H1 (cell line): Measurements from ENCODE around the gene LCNL1. TPM values are rescaled to one million over a fixed set of nuclear protein-coding genes. Genes with fewer than 3 reads are reported as not detected.

ENCODE experiments used
- CTCF ChIA-PET: fragments of 300-600 bp; sonication (Branson Sonifier 250); formaldehyde crosslinking; loops from one replicate; lab custom pipeline; 2021; ENCODE audit not compliant: partially characterized antibody; lab: Charles Lee
- POLR2A ChIA-PET: fragments of 300-600 bp; sonication (Branson Sonifier 250); formaldehyde crosslinking; loops from one replicate; lab custom pipeline; 2021; ENCODE audit warnings: inconsistent platforms; ENCODE audit not compliant: partially characterized antibody; lab: Charles Lee
- DNase-seq, 2 experiments: peaks; one replicate each; pipeline versions ENCODE4 v3.0.0 to v3.0.0-alpha.2; 2010 to 2022; ENCODE audit warnings: low spot score in 2 of 2, low read depth in 1 of 2, mixed read lengths in 1 of 2
- FAIRE-seq: peaks from 2 replicates; lab custom pipeline; 2011; peaks lifted over from hg19 to GRCh38; lab: Jason Lieb, UNC
- H2AFZ ChIP-seq: 2 replicates; pipeline ENCODE4 v1.8.1; 2012; ENCODE audit warnings: low read length, inconsistent platforms
- H2AK5ac ChIP-seq: 2 replicates; pipeline ENCODE4 v1.6.1; 2013; ENCODE audit warnings: low read depth, low read length
- H2BK120ac ChIP-seq: replicated peaks from 2 replicates; pipeline ENCODE3; 2013; ENCODE audit warnings: low read depth, low read length, inconsistent platforms
- H2BK12ac ChIP-seq: 2 replicates; pipeline ENCODE4 v1.6.1; 2013; ENCODE audit warnings: low read depth, low read length
- H2BK15ac ChIP-seq: 2 replicates; pipeline ENCODE4 v1.6.1; 2013; ENCODE audit warnings: low read length
- H2BK20ac ChIP-seq: 2 replicates; pipeline ENCODE4 v1.6.1; 2013; ENCODE audit warnings: low read length
- H2BK5ac ChIP-seq: 2 replicates; pipeline ENCODE4 v1.6.1; 2013; ENCODE audit warnings: low read depth, low read length
- H3K14ac ChIP-seq: 2 replicates; pipeline ENCODE4 v1.6.1; 2013; ENCODE audit warnings: inconsistent platforms; ENCODE audit not compliant: insufficient read length
- H3K18ac ChIP-seq: 2 replicates; pipeline ENCODE4 v1.6.1; 2013; ENCODE audit warnings: low read length; ENCODE audit errors: extremely low read depth
- H3K23ac ChIP-seq: 2 replicates; pipeline ENCODE4 v1.6.1; 2013; ENCODE audit warnings: inconsistent platforms; ENCODE audit not compliant: insufficient read length
- H3K23me2 ChIP-seq: 2 replicates; pipeline ENCODE4 v1.6.1; 2013; ENCODE audit warnings: low read depth, low read length
- H3K27ac ChIP-seq: 2 replicates; pipeline ENCODE4 v1.6.1; 2011; ENCODE audit warnings: low read depth, low read length, inconsistent platforms
- H3K27me3 ChIP-seq, 4 experiments: replicated peaks in 1 of 4; 1 replicate in 1 of 4; 2 replicates in 3 of 4; pipeline versions ENCODE4 v1.6.1 to v1.8.1; 2011 to 2013; ENCODE audit warnings: low read length in 3 of 4, mild to moderate bottlenecking in 3 of 4, inconsistent platforms in 2 of 4, mixed read lengths in 2 of 4, moderate library complexity in 1 of 4; ENCODE audit not compliant: control insufficient read depth in 3 of 4, insufficient read depth in 3 of 4; ENCODE audit errors: extremely low read depth in 1 of 4
- H3K36me3 ChIP-seq, 4 experiments: 2 replicates each; pipeline versions ENCODE4 v1.6.1 to v1.8.1; 2011 to 2013; ENCODE audit warnings: mild to moderate bottlenecking in 4 of 4, low read length in 3 of 4, moderate library complexity in 2 of 4, control low read depth in 1 of 4, inconsistent platforms in 1 of 4; ENCODE audit not compliant: insufficient read depth in 4 of 4, control insufficient read depth in 2 of 4
- H3K4ac ChIP-seq: replicated peaks from 2 replicates; pipeline ENCODE3; 2013; ENCODE audit warnings: low read length, low read depth, mixed read lengths, inconsistent platforms; ENCODE audit not compliant: insufficient read length
- H3K4me1 ChIP-seq, 4 experiments: replicated peaks in 1 of 4; 1 replicate in 1 of 4; 2 replicates in 3 of 4; pipeline versions ENCODE4 v1.6.1 to v1.8.1; 2011 to 2013; ENCODE audit warnings: low read length in 3 of 4, inconsistent platforms in 2 of 4, mixed read lengths in 1 of 4; ENCODE audit not compliant: insufficient read depth in 4 of 4, control insufficient read depth in 3 of 4
- H3K4me2 ChIP-seq, 2 experiments: 2 replicates each; pipeline versions ENCODE4 v1.6.1 to v1.8.1; 2011 to 2013; ENCODE audit warnings: low read depth in 2 of 2, low read length in 2 of 2, control low read depth in 1 of 2, inconsistent platforms in 1 of 2, mild to moderate bottlenecking in 1 of 2; ENCODE audit not compliant: insufficient read depth in 1 of 2
- H3K4me3 ChIP-seq, 4 experiments: fragments of 200-600, 300-600 bp in 1 of 4; sonication (generic), shearing (Covaris generic), sonication (Bioruptor Twin) in 1 of 4; 2 replicates each; pipeline versions ENCODE4 v1.5.1 to v1.8.1; 2011 to 2016; ENCODE audit warnings: low read length in 4 of 4, low read depth in 3 of 4, control low read depth in 2 of 4, inconsistent platforms in 2 of 4, mild to moderate bottlenecking in 2 of 4, mixed read lengths in 1 of 4, moderate library complexity in 1 of 4; ENCODE audit not compliant: insufficient read depth in 2 of 4; ENCODE audit errors: extremely low read depth in 1 of 4
- H3K56ac ChIP-seq: replicated peaks from 2 replicates; pipeline ENCODE3; 2013; ENCODE audit warnings: low read depth, mild to moderate bottlenecking, mixed read lengths, low read length, inconsistent platforms; ENCODE audit not compliant: insufficient read length
- H3K79me1 ChIP-seq: 2 replicates; pipeline ENCODE4 v1.6.1; 2013; ENCODE audit warnings: low read depth, low read length, control low read depth
- H3K79me2 ChIP-seq, 2 experiments: 2 replicates each; pipeline versions ENCODE4 v1.6.1 to v1.8.1; 2012 to 2013; ENCODE audit warnings: low read length in 2 of 2, mild to moderate bottlenecking in 2 of 2, inconsistent platforms in 1 of 2; ENCODE audit not compliant: insufficient read depth in 2 of 2, control insufficient read depth in 1 of 2
- H3K9ac ChIP-seq, 4 experiments: replicated peaks in 1 of 4; 1 replicate in 1 of 4; 2 replicates in 3 of 4; pipeline versions ENCODE4 v1.6.1 to v1.8.1; 2011 to 2013; ENCODE audit warnings: low read depth in 3 of 4, low read length in 3 of 4, control low read depth in 2 of 4, mild to moderate bottlenecking in 2 of 4, moderate library complexity in 2 of 4, inconsistent platforms in 1 of 4; ENCODE audit errors: extremely low read depth in 1 of 4
- H3K9me3 ChIP-seq, 2 experiments: 2 replicates each; pipeline versions ENCODE4 v1.6.1 to v1.8.1; 2012 to 2013; ENCODE audit warnings: mild to moderate bottlenecking in 2 of 2, moderate library complexity in 2 of 2, control low read depth in 1 of 2, inconsistent platforms in 1 of 2, low read depth in 1 of 2, low read length in 1 of 2, mixed read lengths in 1 of 2; ENCODE audit not compliant: insufficient read depth in 2 of 2
- H4K20me1 ChIP-seq, 2 experiments: replicated peaks in 1 of 2; 2 replicates each; pipeline versions ENCODE3 to v1.8.1; 2011 to 2013; ENCODE audit warnings: inconsistent platforms in 2 of 2, low read length in 2 of 2, mild to moderate bottlenecking in 1 of 2; ENCODE audit not compliant: insufficient read depth in 2 of 2, control insufficient read depth in 1 of 2
- H4K5ac ChIP-seq: 2 replicates; pipeline ENCODE4 v1.6.1; 2013; ENCODE audit warnings: low read length, low read depth, mixed read lengths, inconsistent platforms; ENCODE audit not compliant: insufficient read length
- H4K8ac ChIP-seq: 2 replicates; pipeline ENCODE4 v1.8.0; 2013; ENCODE audit warnings: mild to moderate bottlenecking, moderate library complexity, low read length, inconsistent platforms; ENCODE audit not compliant: insufficient read depth; ENCODE audit errors: extremely low read depth
- H4K91ac ChIP-seq: replicated peaks from 2 replicates; pipeline ENCODE3; 2013; ENCODE audit warnings: low read length, mixed read lengths, inconsistent platforms; ENCODE audit not compliant: insufficient read length
- CHD2 ChIP-seq: IDR thresholded peaks from 2 replicates; pipeline ENCODE4 v1.6.1; 2012; ENCODE audit warnings: low read length, improper control_type of control experiment
- CREB1 ChIP-seq: IDR thresholded peaks from 2 replicates; pipeline ENCODE4 v1.6.1; 2012; ENCODE audit warnings: inconsistent platforms
- EGR1 ChIP-seq: IDR thresholded peaks from 2 replicates; pipeline ENCODE4 v1.6.1; 2011; ENCODE audit warnings: low read depth, low read length, borderline replicate concordance
- JUND ChIP-seq: IDR thresholded peaks from 2 replicates; pipeline ENCODE4 v1.6.1; 2011; ENCODE audit warnings: mild to moderate bottlenecking, improper control_type of control experiment, low read length
- KDM1A ChIP-seq: fragments of 200-600, 300-600 bp; sonication (generic); IDR thresholded peaks from 2 replicates; pipeline ENCODE4 v1.7.1; 2016; ENCODE audit warnings: mild to moderate bottlenecking, low read length, borderline replicate concordance
- KDM4A ChIP-seq: IDR thresholded peaks from one replicate; pipeline ENCODE4 v1.7.1; 2012; ENCODE audit warnings: low read depth, mild to moderate bottlenecking, moderate library complexity, low read length, inconsistent platforms; ENCODE audit not compliant: severe bottlenecking
- MAX ChIP-seq: IDR thresholded peaks from 2 replicates; pipeline ENCODE4 v1.6.1; 2012; ENCODE audit warnings: inconsistent platforms
- PHF8 ChIP-seq: fragments of 200-600 bp; sonication (generic); conservative IDR thresholded peaks from 2 replicates; pipeline ENCODE4 v1.7.1; 2012; ENCODE audit warnings: low read depth, mild to moderate bottlenecking, inconsistent platforms, low read length, moderate library complexity
- SIX5 ChIP-seq: IDR thresholded peaks from 2 replicates; pipeline ENCODE4 v1.6.1; 2011; ENCODE audit warnings: mild to moderate bottlenecking, low read depth, low read length
- SP1 ChIP-seq: IDR thresholded peaks from 2 replicates; pipeline ENCODE4 v1.6.1; 2011; ENCODE audit warnings: low read depth, low read length
- SP4 ChIP-seq: IDR thresholded peaks from 2 replicates; pipeline ENCODE4 v1.6.1; 2012; ENCODE audit warnings: low read length, inconsistent platforms
- TAF7 ChIP-seq: optimal IDR thresholded peaks from 2 replicates; pipeline ENCODE3; 2011; ENCODE audit warnings: low read depth, mild to moderate bottlenecking, inconsistent platforms, low read length, moderate library complexity, borderline replicate concordance
- ZNF274 ChIP-seq: IDR thresholded peaks from 2 replicates; pipeline ENCODE4 v1.7.0; 2012; ENCODE audit warnings: low read length, borderline replicate concordance; ENCODE audit errors: extremely low read depth
- WGBS, 2 experiments: shearing (Covaris generic) in 1 of 2; methylation state at CpG; one replicate each; pipeline versions ENCODE4 v1.1.6 to v1.1.7; 2013 to 2015; ENCODE audit warnings: low lambda C conversion rate in 2 of 2, mixed read lengths in 2 of 2, inconsistent platforms in 1 of 2, low coverage in 1 of 2, missing lambda C conversion rate in 1 of 2; ENCODE audit not compliant: insufficient replicate concordance in 2 of 2, insufficient coverage in 1 of 2, insufficient read length in 1 of 2; ENCODE audit errors: extremely low coverage in 1 of 2, missing lambda C conversion rate in 1 of 2; 5-methylcytosine and 5-hydroxymethylcytosine counted together
- polyA plus RNA-seq, 7 experiments: library from polyadenylated mRNA; depleted of rRNA in 3 of 7; stranded (reverse) in 5 of 7; unstranded in 2 of 7; fragments of >200 nt in 5 of 7; fragments of 200-250 nt in 2 of 7; gene quantifications; 1 replicate in 5 of 7; 2 replicates in 1 of 7; 4 replicates in 1 of 7; pipeline versions ENCODE4 v1.2.1 to v1.2.3, GENCODE V29; 2011 to 2013; ENCODE audit warnings: missing spikeins in 2 of 7, mixed read lengths in 2 of 7
- total RNA-seq: library from RNA; stranded (reverse); fragmentation: NEBNext Ultra II Directional; extraction: Animal tissue kit (Norgen Biotek cat#: 25700); gene quantifications from 2 replicates; pipeline ENCODE4 v1.2.1, GENCODE V29; 2021

The LCNL1 gene
- total and polyA plus RNA-seq, 2 of the 8 experiments (the other 6 are each of a cell fraction or from before 2014, with no cell fraction given): 0.11 TPM; not detected in 1

DNA sequence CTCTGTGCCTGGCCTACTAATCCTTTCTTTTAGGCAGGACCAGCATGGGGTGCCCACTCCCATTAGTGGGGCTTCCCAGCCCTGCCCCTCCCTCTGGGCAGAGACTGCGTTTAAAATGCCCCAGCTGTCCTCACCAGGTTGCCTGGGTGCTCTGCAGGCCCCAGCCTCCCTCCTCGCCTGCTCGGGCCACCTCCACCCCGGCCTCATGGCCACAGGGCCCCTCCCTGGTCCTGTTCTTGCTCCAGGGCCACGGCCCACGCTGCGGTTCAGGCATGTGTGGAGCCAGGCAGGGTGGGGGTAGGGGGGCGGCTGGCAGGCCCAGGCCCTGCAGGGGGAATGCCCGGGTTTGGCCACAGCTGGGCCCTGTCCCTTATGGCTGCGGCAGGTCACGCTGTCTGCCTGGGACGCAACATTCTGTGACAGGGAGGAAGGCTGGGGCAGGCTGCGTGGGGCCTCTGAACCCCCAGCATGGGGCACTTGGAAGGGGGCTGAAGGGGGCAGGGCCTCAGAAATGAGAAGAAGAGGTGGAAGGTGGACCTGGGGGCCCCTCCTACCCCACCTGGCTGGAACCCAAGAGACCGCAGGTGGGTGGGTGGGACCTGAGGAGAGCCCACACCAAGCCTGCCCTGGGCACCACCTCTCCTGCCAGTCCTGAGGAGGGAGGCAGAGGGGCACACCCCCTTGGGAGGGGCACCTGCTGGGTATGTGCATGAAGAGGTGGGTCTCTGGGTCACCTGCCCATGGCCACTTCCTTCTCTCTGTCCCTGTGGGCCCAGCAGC, 31.1 kb upstream of the LCNL1 start, which contains the start of gene LCN12:
LCN12 (plus strand) TSS at position 733 of the 780 bp plus-strand sequence. CDS start 55 bp downstream, outside the sequence.
- H2BK15ac ChIP-seq: no peak within 1 kb of the TSS
- H2AFZ ChIP-seq: no peak within 1 kb of the TSS
- peaks cover 7% of the 10 kb centered on the region; the same call in 1 of the 2 replicates for H3K23me2 ChIP-seq
- H4K5ac ChIP-seq: no peak within 1 kb of the TSS
- H3K79me2 ChIP-seq: no peaks in the 10 kb centered on the region
- no peak within 1 kb of the TSS for H2BK5ac ChIP-seq
- CTCF ChIA-PET: interaction anchor here (0.9 to 5.2 kb wide), 6 partner anchors 11 to 118 kb away, joined by 3 to 21 read pairs (median 4); partner anchors contain the start of gene SAPCD2
- no peak within 1 kb of the TSS; a peak in 1 of 4 replicates for H3K4me2 ChIP-seq
- no peak within 1 kb of the TSS for H3K4ac ChIP-seq
- DNase-seq: no peak
- H3K18ac ChIP-seq: no peak within 1 kb of the TSS
- peaks cover 0 to 4% of the 10 kb centered on the region in 2 experiments for H4K20me1 ChIP-seq
- POLR2A ChIA-PET: interaction anchor here (1.0 to 1.3 kb wide), 3 partner anchors 7 to 41 kb away, joined by 3 to 5 read pairs (median 3); no protein-coding TSS in a partner anchor
- H4K91ac ChIP-seq: peak within 1 kb of the TSS; percentile 40
- H2BK120ac ChIP-seq: no peak within 1 kb of the TSS
- no peaks in the 10 kb centered on the region for H3K9me3 ChIP-seq
- no peak within 1 kb of the TSS for H3K4me3 ChIP-seq
- 0 out of 2 replicates have a peak within 1 kb of the TSS, but pooled peaks have one; percentile 50 for H2BK12ac ChIP-seq
- FAIRE-seq: no peak
- H3K27ac ChIP-seq: no peak within 1 kb of the TSS
- H3K79me1 ChIP-seq: no peaks in the 10 kb centered on the region
- no peak within 1 kb of the TSS for H2BK20ac ChIP-seq
- no peak within 1 kb of the TSS for H3K56ac ChIP-seq
- peaks cover 0 to 14% (median 10%) of the 10 kb centered on the region in 4 experiments; a peak in 5 of 7 replicates for H3K4me1 ChIP-seq
- peak within 1 kb of the TSS; percentile 51; the same call in 1 of the 2 replicates for H4K8ac ChIP-seq
- WGBS, 2 experiments: 87% methylated on average over 9 of the region's 14 CpGs; no CpG with 5 or more reads in 1 of the 2 experiments
- no peaks in the 10 kb centered on the region for H3K27me3 ChIP-seq
- H3K14ac ChIP-seq: no peak within 1 kb of the TSS
- no peaks in the 10 kb centered on the region for H3K36me3 ChIP-seq
- H3K9ac ChIP-seq: no peak within 1 kb of the TSS
- H3K23ac ChIP-seq: no peak within 1 kb of the TSS
- no peak within 1 kb of the TSS for H2AK5ac ChIP-seq
- no peak for TF ChIP-seq CHD2
- no peak for TF ChIP-seq EGR1
- TF ChIP-seq SP1: no peak
- TF ChIP-seq MAX: no peak
- no peak for TF ChIP-seq JUND
- TF ChIP-seq PHF8: no peak
- no peak for TF ChIP-seq SP4
- TF ChIP-seq CREB1: no peak
- no peak for TF ChIP-seq TAF7
- no peak for TF ChIP-seq KDM4A
- no peak for TF ChIP-seq ZNF274
- no peak for TF ChIP-seq SIX5
- no peak for TF ChIP-seq KDM1A
